Hindlimb muscle (tissue), 1 donor: Measurements from ENCODE around the gene FAM131B. TPM values are rescaled to one million over a fixed set of nuclear protein-coding genes. Genes with fewer than 3 reads are reported as not detected.
"Not testable (repeated sequence)": the region's sequence is repeated elsewhere in the genome, so short reads cannot be mapped to it uniquely, and the experiment has no call there.

Experiments used
- DNase-seq: peaks from one replicate; pipeline ENCODE4 v3.0.0-alpha.2; 2013
- polyA plus RNA-seq: library from polyadenylated mRNA; unstranded; fragments of 120-200 nt; gene quantifications from one replicate; pipeline ENCODE4 v1.2.1, GENCODE V29; 2013; ENCODE audit not compliant: insufficient read length

FAM131B gene
- polyA plus RNA-seq, 1 donor, result 1.8 TPM

DNA sequence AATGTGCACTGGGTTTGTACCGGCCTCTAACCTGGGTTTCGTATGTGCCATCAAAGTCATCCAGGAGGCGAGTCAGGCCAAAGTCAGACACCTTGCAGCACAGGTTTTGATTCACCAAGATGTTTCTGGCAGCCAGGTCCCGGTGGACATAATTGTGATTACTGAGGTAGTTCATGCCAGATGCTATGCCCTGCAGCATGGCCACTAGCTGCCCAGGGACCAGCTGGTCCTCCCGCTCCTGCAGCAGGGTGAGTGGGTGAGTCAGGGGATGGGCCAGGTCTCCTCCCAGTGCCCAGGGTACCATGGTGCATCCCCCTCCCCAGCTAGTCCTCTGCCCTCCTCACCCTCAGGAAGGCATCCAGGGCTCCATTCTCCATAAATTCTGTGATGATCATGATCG lies 32.3 kb upstream of the FAM131B start:
- no peak for DNase-seq

DNA sequence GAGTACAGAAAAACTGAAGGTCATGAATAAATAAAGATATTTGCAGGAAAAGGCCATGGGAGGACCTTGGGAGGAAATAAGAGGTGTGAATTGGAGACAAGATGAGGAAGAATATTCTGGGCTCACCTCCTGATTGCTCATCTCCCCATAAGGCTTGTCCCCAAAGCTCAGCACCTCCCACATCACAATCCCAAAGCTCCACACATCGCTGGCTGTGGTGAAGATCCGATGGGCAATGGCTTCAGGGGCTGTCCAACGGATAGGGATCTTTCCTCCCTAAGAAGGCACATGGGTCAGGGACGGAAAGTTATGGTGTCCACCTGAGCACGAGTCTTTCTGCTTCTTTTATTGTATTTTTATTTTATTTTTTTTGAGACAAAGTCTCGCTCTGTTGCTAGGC lies 31.6 kb upstream of the FAM131B start:
- DNase-seq, result no peak

DNA sequence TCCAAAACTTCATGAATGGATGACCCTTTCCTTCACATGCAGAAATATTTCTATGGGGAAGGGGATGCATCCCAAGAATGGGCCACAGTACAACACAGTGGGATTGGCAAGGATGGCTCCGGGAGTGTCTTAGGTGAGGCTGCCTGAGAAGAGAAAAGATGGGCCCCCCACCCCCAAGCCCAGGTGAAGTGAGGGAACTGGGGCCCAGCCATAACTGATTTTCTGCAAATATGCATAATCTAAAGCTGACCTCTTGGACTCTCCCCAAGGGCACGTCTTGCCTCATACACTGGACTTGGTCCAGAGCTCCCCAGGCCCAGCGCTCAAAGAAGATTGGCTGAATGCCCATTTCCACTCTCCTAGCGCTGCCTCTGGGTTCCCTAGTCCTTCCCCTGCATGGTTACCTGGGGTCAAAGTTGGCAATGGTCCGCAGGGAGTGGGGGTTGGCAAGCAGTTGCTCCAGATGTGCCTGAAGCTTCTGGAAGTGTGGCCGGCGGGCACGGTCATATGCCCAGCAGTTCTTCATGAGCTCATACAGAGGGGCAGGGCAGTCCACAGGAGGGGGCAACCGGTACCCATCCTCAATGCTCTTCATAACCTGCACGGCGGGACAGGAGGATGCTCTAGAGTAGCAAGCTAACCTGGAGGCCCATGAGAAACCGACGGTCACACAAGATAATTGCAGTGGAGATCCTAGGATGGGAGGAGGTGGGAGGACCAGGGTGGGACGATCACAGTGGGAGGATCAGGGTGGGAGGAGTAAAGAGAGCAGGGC lies 30.9 kb upstream of the FAM131B start:
- DNase-seq, result no peak

DNA sequence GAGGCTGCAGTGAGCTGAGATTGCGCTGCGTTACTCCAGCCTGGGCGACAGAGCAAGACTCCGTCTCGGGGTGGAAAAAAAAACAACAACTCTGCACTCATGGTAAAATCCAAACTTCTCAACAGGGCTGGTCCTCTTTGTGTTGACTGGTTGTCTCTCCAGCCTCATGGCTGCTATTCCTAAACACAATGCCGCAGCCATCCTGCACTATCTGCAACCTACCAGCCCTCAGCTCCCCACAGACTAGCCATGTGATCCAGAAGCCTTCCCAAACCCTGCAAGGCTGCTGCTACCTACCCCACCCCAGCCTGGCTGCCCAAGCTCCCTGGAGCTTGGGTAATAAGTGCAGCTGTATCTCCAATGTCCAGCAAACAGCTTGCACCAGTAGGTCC lies 30.4 kb upstream of the FAM131B start:
- DNase-seq, result no peak

DNA sequence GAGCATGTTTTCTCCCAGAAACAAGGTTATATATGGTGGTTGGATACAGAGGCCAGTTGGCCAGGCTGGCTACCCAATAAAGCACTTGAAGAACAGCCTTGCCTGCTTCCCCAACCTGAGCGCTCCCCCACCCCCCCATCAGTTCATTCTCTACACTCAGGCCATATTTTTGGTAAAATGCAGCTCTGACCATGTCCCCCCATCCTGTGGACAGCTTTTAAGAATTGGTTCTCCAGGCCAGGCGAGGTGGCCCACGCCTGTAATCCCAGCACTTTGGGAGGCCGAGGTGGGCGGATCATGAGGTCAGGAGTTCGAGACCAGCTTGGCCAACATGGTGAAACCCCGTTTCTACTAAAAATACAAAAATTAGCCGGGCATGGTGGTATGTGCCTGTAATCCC lies 29.9 kb upstream of the FAM131B start:
- not testable (repeated sequence) for DNase-seq

DNA sequence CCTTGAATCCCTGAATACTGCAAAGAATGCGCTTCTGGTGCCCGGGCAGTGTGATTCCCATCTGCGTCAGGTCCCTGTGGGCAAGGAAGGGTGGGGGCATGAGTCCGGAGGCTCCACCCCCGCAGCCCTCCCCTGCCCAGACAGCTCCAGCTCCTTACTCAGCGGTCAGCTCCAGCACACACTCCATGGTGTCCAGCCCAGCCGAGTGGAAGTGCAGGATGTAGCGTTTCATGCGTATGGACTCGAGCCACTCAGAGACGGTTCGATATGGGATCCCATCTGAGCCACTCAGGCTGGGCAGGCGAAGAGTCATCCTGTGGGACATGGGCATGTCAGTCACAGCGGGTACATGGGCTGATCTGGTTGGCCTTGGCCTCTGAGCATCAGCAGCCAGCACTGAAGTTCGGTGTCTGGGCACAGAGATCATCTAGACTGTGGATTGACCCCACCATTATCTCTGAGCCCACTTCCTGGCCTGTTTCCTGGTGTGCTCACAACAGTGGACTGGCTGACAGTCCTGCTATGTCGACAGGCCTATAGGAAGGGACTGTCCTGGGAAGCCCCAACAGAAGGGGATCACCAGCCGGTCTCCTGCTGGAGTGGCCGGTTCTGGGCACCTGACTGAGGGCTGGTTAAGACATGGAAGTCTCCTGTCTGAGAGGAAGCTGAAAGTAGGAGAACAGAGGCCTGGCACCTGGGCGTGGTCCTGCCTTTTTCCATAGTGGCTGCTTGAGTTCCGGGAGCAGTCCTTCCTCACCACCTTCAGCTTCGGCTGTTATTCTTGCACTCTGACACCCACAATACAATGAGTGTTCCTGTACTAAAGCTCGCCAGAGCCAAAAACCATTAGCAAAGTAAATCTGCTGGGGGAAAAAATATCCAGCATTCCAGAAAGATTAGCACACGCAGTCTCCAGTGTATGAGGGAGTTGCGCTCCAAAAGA lies 29.2 kb upstream of the FAM131B start:
- peak; percentile 49 for DNase-seq

DNA sequence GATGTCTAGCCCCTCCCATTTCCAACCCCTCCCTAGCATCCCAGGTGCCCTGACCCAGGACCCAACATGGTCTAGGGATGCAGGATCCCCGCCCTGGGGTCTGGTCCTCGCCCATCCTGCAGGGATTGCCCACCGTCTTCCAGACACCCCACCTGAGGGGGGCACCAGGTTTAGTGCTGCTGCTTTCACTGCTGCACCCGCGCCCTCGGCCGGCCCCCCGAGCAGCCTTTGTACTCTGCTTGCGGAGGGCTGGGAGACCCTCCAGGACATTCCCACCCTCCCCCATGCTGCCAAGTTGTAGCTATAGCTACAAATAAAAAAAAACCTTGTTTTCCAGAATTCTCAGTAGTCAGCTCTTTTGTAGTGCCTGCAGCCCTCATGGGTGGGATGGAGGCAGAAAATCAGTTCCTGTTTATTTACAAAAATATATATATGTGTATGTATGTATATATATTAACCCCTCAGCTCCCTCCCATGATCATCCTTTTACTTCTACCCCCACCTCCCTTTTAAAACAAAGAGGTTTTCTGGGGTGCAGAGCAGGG lies 28.3 kb upstream of the FAM131B start:
- no peak for DNase-seq

DNA sequence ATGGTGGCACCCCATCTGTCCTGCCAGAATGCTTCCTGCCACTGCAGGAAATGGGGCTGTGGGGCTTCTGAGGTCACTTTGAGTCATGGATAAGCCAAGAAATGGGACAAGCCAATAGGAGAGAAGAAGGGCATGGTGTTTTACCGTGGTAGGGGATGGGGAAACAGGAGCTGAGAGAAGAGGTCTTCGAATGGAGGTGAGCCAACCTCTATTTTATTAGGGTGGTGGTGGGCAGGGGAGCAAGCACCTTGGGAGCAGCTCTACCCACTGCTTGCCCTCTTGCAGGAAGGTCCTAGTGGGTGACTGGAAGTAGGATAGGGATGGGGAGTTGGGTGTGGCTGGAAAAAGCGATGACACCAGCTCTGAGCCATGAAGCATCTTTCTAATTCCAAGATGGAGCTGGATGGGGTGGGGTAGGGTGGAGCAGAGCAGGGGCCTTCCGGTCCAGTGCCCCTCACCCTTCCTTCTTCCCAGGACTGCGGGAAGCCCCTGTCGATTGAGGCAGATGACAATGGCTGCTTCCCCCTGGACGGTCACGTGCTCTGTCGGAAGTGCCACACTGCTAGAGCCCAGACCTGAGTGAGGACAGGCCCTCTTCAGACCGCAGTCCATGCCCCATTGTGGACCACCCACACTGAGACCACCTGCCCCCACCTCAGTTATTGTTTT lies 27.7 kb upstream of the FAM131B start:
- no peak for DNase-seq

DNA sequence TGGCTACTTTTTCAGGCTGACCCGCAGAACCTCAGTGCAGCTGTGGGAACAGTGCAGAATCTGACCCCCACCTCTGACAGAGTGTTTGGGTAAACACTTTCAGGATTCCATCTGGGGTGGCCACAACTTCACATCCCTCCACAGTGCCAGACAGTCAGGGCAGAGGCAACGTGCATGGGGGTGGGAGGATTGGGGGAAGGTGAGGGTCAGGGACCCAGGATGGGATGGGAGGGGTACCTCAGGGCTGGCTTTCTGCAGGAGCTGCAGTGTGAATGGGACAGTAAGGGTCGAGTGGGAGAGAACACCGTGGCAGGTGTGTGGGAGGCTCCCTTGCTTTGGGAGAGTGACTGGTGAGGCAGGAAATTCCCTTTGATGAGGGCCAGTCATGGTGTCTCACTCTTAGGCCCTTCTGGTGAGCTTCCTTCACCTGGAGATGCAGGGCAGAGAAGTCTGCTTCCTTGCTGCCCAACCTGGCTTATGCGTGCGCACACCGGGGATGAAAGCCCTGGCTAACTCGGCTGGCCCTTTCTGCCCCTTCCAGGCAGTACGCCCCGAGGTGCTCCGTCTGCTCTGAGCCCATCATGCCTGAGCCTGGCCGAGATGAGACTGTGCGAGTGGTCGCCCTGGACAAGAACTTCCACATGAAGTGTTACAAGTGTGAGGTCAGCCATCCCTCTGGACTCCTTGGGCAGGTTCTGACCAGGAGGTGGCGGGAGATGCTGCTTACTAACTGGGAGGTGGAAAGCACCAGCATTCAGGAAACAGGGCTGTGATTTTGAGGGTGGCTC lies 27.0 kb upstream of the FAM131B start:
- no peak for DNase-seq

DNA sequence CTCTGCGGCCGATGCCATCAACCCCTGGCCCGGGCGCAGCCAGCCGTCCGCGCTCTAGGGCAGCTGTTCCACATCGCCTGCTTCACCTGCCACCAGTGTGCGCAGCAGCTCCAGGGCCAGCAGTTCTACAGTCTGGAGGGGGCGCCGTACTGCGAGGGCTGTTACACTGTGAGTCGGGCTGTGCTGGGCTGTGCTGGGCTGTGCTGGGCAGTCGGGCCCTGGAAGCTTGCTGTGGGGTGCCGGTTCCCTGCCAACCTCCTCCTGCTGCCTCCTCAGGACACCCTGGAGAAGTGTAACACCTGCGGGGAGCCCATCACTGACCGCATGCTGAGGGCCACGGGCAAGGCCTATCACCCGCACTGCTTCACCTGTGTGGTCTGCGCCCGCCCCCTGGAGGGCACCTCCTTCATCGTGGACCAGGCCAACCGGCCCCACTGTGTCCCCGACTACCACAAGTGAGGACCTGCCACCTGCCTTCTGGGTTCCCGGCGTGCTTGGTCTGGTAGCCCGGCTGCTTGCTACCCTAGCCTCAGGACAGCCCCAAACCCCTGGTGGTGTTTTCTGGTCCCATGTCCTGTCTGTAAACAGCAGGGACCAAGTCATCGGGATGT lies 26.1 kb upstream of the FAM131B start:
- no peak for DNase-seq

DNA sequence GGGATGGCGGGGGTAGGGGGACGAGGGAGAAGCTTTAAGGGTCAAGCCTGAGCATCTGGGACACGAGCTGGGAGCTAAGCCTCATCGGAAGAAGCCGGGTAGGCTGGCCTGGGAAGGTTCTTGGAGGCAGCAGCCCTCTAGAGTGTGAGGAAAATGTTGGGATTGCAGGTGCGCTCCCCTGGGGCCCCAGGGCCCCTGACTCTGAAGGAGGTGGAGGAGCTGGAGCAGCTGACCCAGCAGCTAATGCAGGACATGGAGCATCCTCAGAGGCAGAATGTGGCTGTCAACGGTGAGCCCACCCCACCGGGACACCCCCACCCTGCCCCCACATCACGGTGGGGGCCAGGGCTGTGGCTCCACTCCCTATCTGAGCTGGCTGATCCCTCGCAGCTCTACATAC lies 25.5 kb upstream of the FAM131B start:
- DNase-seq, result no peak

DNA sequence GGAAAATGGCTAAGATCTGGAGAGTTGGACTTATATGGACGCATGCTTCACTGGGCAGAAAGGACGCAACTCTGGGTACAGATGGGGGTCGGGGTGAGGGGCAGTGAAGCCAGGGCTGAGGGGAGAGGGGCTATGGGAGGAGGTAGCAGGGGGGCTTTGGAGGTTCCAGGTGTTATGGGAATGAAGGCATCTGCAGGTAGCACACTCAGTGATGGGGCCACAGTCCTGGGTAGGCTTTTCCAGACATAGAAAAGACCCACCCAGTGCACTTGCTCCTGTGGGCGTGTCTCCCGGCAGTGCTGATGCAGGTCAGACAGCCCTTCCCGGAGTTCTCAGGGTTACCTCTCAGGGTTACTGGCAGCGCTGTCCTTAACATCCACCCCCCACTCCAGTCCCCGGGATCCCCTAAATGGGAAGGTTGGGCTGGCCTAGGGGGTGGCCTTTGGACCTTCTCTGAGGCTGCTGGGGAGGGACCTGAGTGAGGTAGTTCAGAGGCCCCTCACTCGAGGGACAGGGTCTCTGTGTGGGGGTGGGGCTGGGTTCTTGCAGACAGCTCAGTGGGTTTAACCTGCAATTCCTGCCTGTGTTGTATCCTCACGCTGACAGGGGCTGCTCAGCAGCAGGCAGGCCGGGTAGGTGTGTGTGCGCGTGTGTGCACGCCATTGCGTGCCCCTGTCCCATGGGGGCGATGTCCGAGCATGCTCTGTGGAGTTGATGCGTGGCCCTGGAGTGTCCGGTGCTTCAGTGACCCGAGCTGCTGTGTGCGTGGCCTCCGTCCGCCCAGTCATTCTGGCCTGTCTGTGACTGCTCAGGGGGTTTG lies 24.9 kb upstream of the FAM131B start:
- DNase-seq, result no peak

DNA sequence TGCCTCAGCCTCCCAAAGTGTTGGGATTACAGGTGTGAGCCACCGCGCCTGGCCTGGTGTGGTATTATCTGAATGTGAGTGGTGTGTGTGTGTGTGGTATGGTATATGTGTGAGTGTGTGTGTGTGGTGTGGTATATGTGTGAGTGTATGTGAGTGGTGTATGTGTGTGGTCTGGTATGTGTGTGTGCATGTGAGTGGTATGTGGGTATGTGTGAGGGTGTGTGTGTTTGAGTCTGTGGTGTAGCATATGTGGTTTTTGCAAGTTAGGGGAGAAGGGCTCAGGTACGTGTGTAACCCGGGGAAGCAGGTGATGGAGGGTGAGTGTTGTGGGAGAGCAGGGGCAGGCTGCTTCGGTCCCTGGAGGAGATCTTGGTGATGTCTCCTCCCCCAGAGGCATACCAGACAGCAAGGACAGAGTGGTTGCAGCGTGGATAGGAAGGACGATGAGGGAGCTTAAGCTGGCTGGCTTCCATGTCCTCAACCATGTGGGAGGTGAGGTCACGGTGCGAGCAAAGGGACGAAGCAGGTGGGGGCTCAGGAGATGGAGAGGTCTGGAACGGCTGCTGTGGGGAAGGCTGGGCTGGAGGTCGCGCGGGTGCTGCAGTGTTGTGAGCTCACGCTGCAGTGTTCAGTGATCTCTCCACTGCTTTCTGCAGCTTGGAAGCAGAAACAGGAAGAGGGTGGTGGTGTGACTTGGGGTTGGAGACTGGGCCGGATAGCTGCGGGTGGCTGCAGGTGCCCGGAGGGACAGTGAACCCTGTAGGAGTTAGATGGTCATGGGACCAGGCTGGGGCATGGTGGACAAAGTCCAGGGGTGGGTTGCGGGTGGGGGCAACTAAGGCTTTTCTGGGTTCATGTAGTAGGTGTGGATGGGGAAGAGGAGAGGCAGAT lies 23.6 kb upstream of the FAM131B start:
- DNase-seq, result no peak

DNA sequence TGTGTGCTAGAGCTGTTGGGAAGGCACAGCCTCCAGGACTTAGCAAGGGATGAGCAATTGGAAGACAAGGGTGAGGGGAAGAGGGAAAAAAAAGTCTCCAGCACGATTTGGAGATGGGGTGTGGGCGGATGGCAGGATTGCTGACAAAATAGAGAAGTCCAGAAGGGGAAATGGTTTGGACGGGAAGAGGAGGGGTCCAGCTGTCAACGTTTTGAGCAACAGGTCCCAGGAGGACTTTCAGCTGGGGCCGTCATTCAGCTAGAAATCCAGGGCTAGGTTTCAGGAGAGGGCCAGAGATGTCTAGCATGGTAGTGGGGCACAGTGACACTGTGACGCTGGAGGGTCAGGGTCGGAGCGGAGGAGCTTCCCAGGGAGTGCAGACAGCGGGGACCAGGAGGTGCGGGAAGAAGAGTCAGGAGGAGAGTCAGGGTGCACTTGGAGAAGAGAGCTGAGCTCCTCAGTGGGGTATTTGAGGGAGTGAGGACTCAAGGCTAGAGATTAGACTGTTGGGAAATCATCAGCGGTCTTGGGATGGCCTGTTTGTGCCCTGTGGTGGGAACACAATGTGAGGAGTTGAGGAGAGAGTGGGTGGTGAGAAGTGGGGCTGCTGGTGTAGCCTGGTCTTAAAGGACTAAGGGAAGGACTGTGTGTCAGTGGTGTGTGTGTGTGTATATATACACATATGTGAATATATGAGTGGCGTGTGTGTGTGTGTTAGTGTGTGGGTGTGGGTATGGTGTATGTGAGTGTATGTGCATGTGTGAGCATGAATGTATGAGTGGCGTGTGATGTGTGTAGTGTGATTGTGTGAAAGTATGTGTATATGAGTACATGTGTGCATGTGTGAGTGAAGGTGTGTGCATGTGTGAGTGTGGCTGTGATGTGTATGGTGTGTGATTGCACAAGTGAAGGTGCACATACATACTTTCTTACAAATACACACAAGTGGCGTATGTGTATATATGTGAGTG lies 22.4 kb upstream of the FAM131B start:
- no peak for DNase-seq

DNA sequence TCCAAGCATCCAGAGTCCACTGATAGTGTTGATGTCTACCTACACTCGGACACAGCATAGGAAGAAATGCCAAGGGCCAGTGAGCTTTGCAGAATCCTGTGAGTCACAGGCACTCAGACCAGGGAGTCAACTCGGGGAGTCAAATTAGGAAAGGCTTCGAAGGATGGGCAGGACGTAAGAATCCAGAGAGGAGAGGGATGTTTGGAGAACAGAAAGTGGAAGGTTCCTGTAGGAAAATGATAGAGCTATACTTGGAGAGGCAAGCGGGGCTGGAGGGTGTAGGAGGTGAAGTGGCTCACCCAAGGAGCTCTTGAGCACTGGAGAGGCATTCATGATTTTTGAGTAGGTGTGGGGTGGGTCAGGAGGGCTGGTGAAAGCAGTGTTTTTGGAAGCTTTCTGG lies 21.6 kb upstream of the FAM131B start:
- DNase-seq, result no peak

DNA sequence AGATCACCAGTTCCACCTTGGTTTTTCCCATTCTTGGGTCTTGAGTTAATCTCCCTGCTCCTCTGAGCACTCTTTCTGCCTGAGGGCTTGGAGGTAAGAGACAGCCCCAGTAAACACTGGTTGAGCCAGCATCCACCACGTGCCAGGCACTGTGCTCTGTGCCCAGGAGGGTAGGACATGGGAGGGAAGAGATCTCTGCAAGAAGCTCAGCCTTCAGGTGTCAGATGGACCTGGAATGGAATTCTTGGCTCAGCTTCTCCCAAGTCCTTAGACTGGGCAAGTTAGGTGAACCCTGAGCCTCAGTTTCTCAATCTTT lies 21.1 kb upstream of the FAM131B start:
- DNase-seq, result no peak

DNA sequence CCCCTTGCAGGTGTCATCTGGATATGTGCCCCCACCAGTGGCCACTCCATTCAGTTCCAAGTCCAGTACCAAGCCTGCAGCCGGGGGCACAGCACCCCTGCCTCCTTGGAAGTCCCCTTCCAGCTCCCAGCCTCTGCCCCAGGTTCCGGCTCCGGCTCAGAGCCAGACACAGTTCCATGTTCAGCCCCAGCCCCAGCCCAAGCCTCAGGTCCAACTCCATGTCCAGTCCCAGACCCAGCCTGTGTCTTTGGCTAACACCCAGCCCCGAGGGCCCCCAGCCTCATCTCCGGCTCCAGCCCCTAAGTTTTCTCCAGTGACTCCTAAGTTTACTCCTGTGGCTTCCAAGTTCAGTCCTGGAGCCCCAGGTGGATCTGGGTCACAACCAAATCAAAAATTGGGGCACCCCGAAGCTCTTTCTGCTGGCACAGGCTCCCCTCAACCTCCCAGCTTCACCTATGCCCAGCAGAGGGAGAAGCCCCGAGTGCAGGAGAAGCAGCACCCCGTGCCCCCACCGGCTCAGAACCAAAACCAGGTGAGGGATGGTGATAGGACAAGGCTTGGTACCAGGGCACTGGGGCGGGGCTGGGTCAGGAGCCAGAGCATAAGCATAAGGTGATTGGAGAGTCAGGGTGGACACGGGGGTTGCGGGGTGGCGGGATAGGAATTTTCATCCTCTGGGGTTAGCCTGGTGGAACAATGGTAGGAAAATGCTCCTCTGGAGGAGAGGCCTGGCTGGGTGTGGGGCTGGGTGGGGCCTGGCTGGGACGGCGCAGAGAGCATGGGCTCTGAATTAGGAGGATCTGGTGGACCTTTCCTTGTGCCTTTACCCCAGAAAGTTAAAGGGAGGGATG lies 20.5 kb upstream of the FAM131B start:
- no peak for DNase-seq
